Panc1 (cell line): ENCODE measurements around the gene BRAF. TPM values are rescaled to one million over a fixed set of nuclear protein-coding genes. Genes with fewer than 3 reads are reported as not detected.

Experiments
- ATAC-seq: fragments of 200-7000 bp; cut with Tn5 transposase; 2 replicates; pipeline ENCODE4 v1.9.1; 2020; ENCODE audit warnings: mild to moderate bottlenecking, moderate library complexity
- BruUV-seq: library from RNA; stranded (reverse); fragments of 400-500 nt; replicated peaks from 2 replicates; lab custom pipeline; 2021; lab: Mats Ljungman, UMichigan
- CTCF ChIA-PET: fragments of 300-600 bp; sonication (Branson Sonifier 250); formaldehyde crosslinking; loops from one replicate; lab custom pipeline; 2022; ENCODE audit warnings: antibody characterized with exemption; lab: Charles Lee
- POLR2A ChIA-PET: fragments of 300-600 bp; sonication (Branson Sonifier 250); formaldehyde crosslinking; loops from one replicate; lab custom pipeline; 2022; ENCODE audit warnings: antibody characterized with exemption; lab: Charles Lee
- DNase-seq: peaks from one replicate; pipeline ENCODE4 v3.0.0-alpha.2; 2010; ENCODE audit warnings: low read depth, low spot score
- H3K27ac ChIP-seq: 2 replicates; pipeline ENCODE4 v1.5.1; 2011; ENCODE audit warnings: mild to moderate bottlenecking, low read length, inconsistent platforms
- H3K27me3 ChIP-seq: fragments of 200-500 bp; sonication (Bioruptor generic); 2 replicates; pipeline ENCODE4 v1.6.0; 2014; ENCODE audit warnings: low read length, inconsistent platforms; ENCODE audit not compliant: control insufficient read depth, insufficient read depth
- H3K36me3 ChIP-seq: fragments of 200-500 bp; sonication (Bioruptor generic); 2 replicates; pipeline ENCODE4 v1.5.1; 2014; ENCODE audit warnings: inconsistent platforms, mild to moderate bottlenecking, low read length, moderate library complexity; ENCODE audit not compliant: control insufficient read depth, insufficient read depth
- H3K4me1 ChIP-seq: 2 replicates; pipeline ENCODE4 v1.5.1; 2011; ENCODE audit warnings: inconsistent platforms, mild to moderate bottlenecking, low read length, moderate library complexity; ENCODE audit not compliant: control insufficient read depth, insufficient read depth
- H3K4me3 ChIP-seq, 2 experiments: 2 replicates each; pipeline ENCODE4 v1.5.1; 2011 to 2012; ENCODE audit warnings: low read depth in 2 of 2, low read length in 2 of 2, mild to moderate bottlenecking in 2 of 2, inconsistent platforms in 1 of 2, moderate library complexity in 1 of 2
- H3K9me3 ChIP-seq: fragments of 200-500 bp; sonication (Bioruptor generic); 2 replicates; pipeline ENCODE4 v1.5.1; 2014; ENCODE audit warnings: low read depth, mild to moderate bottlenecking, inconsistent platforms, low read length, moderate library complexity; ENCODE audit not compliant: control insufficient read depth, insufficient read depth
- CTCF ChIP-seq: fragments of 450-650 bp; IDR thresholded peaks from 2 replicates; pipeline ENCODE4 v1.5.1; 2017; ENCODE audit warnings: mild to moderate bottlenecking
- POLR2AphosphoS5 ChIP-seq: IDR thresholded peaks from 2 replicates; pipeline ENCODE4 v1.6.1; 2012; ENCODE audit warnings: mild to moderate bottlenecking, low read depth, low read length, moderate library complexity
- SIN3A ChIP-seq: IDR thresholded peaks from 2 replicates; pipeline ENCODE4 v1.6.1; 2012; ENCODE audit warnings: low read depth, mild to moderate bottlenecking, low read length, moderate library complexity, borderline replicate concordance; ENCODE audit not compliant: insufficient read depth
- TCF7L2 ChIP-seq: IDR thresholded peaks from 2 replicates; pipeline ENCODE4 v1.6.1; 2011; ENCODE audit warnings: mild to moderate bottlenecking, low read depth, low read length, inconsistent platforms
- in situ Hi-C: cut with HindIII; loops from 2 replicates; pipeline ENCODE4 v1.10.0; 2016; ENCODE audit warnings: low sequenced_read_pairs, low pct_unique_long_range_greater_than_20kb
- intact Hi-C: fragments of 100-400 bp; cut with micrococcal nuclease; formaldehyde crosslinking; loops from one replicate; pipeline ENCODE4 v1.10.0; 2022; ENCODE audit not compliant: unreplicated experiment
- total RNA-seq: library from RNA; stranded (reverse); gene quantifications from one replicate; pipeline ENCODE4 v1.2.1, GENCODE V29; 2021; ENCODE audit not compliant: unreplicated experiment
- TF ChIP-seq, protein P1 (sequence below), 2 experiments: IDR thresholded peaks; 2 replicates each; pipeline ENCODE4 v1.6.1; 2011 to 2012; ENCODE audit warnings: low read depth in 2 of 2, control low read depth in 1 of 2, low read length in 1 of 2, mild to moderate bottlenecking in 1 of 2, moderate library complexity in 1 of 2; ENCODE audit not compliant: insufficient read depth in 1 of 2

BRAF gene
- total RNA-seq, 1 experiment from 2014 or later, result 26.3 TPM

GRCh38 chr7:140898786-140899536, 25.8 kb downstream of the BRAF start:
- POLR2A ChIA-PET, result no interaction called here

DNA sequence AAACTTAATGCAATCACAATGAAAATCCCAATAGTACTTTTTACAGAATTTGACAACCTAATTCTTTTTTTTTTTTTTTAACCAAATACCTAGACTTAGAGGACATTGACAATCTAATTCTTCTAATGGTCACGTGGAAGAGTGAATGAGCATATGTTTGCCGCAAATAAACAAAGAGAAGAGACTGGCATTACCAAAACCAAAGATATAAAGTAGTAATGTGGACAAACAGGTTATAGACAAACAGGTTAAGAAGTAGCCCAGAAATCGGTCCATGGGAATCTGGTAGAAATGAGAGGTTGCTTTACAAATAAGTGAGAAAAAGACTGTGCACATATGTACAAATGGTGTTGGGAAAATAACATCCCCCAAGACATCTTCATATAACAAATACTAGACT, 27.7 kb downstream of the BRAF start:
- intact Hi-C loops, result no loop called here
- no peaks in the 10 kb centered on the region; the same call in 1 of the 2 replicates for H3K4me1 ChIP-seq
- POLR2A ChIA-PET, result no interaction called here
- DNase-seq (no peak), ATAC-seq (no peak)
- no peaks in the 10 kb centered on the region for H3K36me3 ChIP-seq
- TF ChIP-seq TCF7L2, result no peak
- TF ChIP-seq CTCF, result no peak
- TF ChIP-seq SIN3A, result no peak
- no peak for TF ChIP-seq POLR2AphosphoS5
- TF ChIP-seq, protein P1, sequence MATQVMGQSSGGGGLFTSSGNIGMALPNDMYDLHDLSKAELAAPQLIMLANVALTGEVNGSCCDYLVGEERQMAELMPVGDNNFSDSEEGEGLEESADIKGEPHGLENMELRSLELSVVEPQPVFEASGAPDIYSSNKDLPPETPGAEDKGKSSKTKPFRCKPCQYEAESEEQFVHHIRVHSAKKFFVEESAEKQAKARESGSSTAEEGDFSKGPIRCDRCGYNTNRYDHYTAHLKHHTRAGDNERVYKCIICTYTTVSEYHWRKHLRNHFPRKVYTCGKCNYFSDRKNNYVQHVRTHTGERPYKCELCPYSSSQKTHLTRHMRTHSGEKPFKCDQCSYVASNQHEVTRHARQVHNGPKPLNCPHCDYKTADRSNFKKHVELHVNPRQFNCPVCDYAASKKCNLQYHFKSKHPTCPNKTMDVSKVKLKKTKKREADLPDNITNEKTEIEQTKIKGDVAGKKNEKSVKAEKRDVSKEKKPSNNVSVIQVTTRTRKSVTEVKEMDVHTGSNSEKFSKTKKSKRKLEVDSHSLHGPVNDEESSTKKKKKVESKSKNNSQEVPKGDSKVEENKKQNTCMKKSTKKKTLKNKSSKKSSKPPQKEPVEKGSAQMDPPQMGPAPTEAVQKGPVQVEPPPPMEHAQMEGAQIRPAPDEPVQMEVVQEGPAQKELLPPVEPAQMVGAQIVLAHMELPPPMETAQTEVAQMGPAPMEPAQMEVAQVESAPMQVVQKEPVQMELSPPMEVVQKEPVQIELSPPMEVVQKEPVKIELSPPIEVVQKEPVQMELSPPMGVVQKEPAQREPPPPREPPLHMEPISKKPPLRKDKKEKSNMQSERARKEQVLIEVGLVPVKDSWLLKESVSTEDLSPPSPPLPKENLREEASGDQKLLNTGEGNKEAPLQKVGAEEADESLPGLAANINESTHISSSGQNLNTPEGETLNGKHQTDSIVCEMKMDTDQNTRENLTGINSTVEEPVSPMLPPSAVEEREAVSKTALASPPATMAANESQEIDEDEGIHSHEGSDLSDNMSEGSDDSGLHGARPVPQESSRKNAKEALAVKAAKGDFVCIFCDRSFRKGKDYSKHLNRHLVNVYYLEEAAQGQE (IDR thresholded peaks at IDR 0.05; ENCODE audit: insufficient read depth in 1 of 2, low read depth in 2 of 2, low read length in 1 of 2), result no peak
- H3K9me3 ChIP-seq, result no peaks in the 10 kb centered on the region
- no TSS peak for BruUV-seq
- CTCF ChIA-PET, result no interaction called here
- no peak overlapping the region for H3K27ac ChIP-seq
- no peaks in the 10 kb centered on the region for H3K27me3 ChIP-seq
- H3K4me3 ChIP-seq, result no peak overlapping the region
- in situ Hi-C loops, result no loop called here

More at GRCh38 chr7:140898786-140899536, 25.8 kb downstream of the BRAF start:
- no peak overlapping the region for H3K27ac ChIP-seq
- in situ Hi-C loops (no loop called here), intact Hi-C loops (no loop called here)
- no peak overlapping the region for H3K4me3 ChIP-seq
- no peaks in the 10 kb centered on the region for H3K36me3 ChIP-seq
- CTCF ChIA-PET, result no interaction called here
- no peak for TF ChIP-seq TCF7L2
- no peak for TF ChIP-seq SIN3A
- TF ChIP-seq POLR2AphosphoS5, result no peak
- no peak for TF ChIP-seq CTCF
- TF ChIP-seq, protein P1 (IDR thresholded peaks at IDR 0.05; ENCODE audit: insufficient read depth in 1 of 2, low read depth in 2 of 2, low read length in 1 of 2), result no peak
- no TSS peak for BruUV-seq
- DNase-seq (no peak), ATAC-seq (no peak)
- no peaks in the 10 kb centered on the region for H3K27me3 ChIP-seq
- no peaks in the 10 kb centered on the region for H3K9me3 ChIP-seq
- H3K4me1 ChIP-seq, result no peaks in the 10 kb centered on the region; the same call in 1 of the 2 replicates
